Prostate gland (tissue), 2 donors: ENCODE measurements around the gene ATP2C2. TPM values are rescaled to one million over a fixed set of nuclear protein-coding genes. Genes with fewer than 3 reads are reported as not detected.
A peak's percentile ranks its signal among the peaks of the same experiment; 100 is the strongest.

Source experiments
- DNase-seq: peaks from one replicate; pipeline ENCODE4 v3.0.0-alpha.2; 2019; ENCODE audit warnings: low spot score
- H3K27ac ChIP-seq, 2 donors: fragments of 200-600 bp; sonication (generic); 2 replicates each; pipeline ENCODE4 v1.5.1; 2017 to 2019
- H3K27me3 ChIP-seq: fragments of 200-600 bp; sonication (generic); replicated peaks from 2 replicates; pipeline ENCODE4 v1.5.1; 2019; ENCODE audit not compliant: insufficient read depth
- H3K36me3 ChIP-seq, 2 donors: fragments of 200-600 bp; sonication (generic); 1 replicate in 1 of 2; 2 replicates in 1 of 2; pipeline versions ENCODE4 v1.5.1 to v1.8.1; 2017 to 2019
- H3K4me1 ChIP-seq: fragments of 200-600 bp; sonication (generic); replicated peaks from 2 replicates; pipeline ENCODE4 v1.5.1; 2019
- H3K4me3 ChIP-seq, 2 donors: fragments of 200-600 bp; sonication (generic); 2 replicates each; pipeline ENCODE4 v1.5.1; 2017 to 2019
- H3K9me3 ChIP-seq: fragments of 200-600 bp; sonication (generic); 2 replicates; pipeline ENCODE4 v1.5.1; 2017
- CTCF ChIP-seq, 4 experiments: fragments of 200-600 bp in 2 of 4; fragments of 450-650 bp in 2 of 4; sonication (generic) in 2 of 4; IDR thresholded peaks; 1 replicate in 3 of 4; 2 replicates in 1 of 4; pipeline ENCODE4 v1.5.1; 2016 to 2019; ENCODE audit warnings: antibody characterized with exemption in 4 of 4, mild to moderate bottlenecking in 2 of 4, moderate library complexity in 2 of 4
- POLR2A ChIP-seq: fragments of 450-650 bp; IDR thresholded peaks from one replicate; pipeline ENCODE4 v1.6.1; 2016; ENCODE audit warnings: antibody characterized with exemption, mild to moderate bottlenecking
- POLR2AphosphoS5 ChIP-seq: sonication (generic); formaldehyde crosslinking; IDR thresholded peaks from one replicate; pipeline ENCODE4 v1.6.1; 2017; ENCODE audit warnings: antibody characterized with exemption
- WGBS: methylation state at CpG from one replicate; pipeline ENCODE4 v1.1.5; 2018; 5-methylcytosine and 5-hydroxymethylcytosine counted together
- intact Hi-C: fragments of 100-400 bp; cut with DNase I; formaldehyde crosslinking; loops from one replicate; pipeline ENCODE4 v1.14.2; 2022
- total RNA-seq, 2 donors: library from RNA; depleted of rRNA; stranded (reverse); fragments of >200 nt; gene quantifications; one replicate each; pipeline ENCODE4 v1.1.0, GENCODE V29; 2016

ATP2C2 gene
- total RNA-seq, 2 donors from 2014 or later: 43.7 to 56.1 TPM

- no peak for DNase-seq
- no peak overlapping the region for H3K4me3 ChIP-seq
- H3K27me3 ChIP-seq: no peaks in the 10 kb centered on the region
- H3K9me3 ChIP-seq: no peaks in the 10 kb centered on the region
- 68% methylated on average over 33 of the region's 33 CpGs for whole genome bisulfite sequencing
- intact Hi-C loops: loop anchor here (2.0 to 10.0 kb wide), 3 partner anchors 205 to 517 kb away; partner anchors contain the start of gene NECAB2
- TF ChIP-seq POLR2AphosphoS5: no peak
- no peak for TF ChIP-seq CTCF (IDR thresholded peaks at IDR 0.05)
- no peak overlapping the region for H3K27ac ChIP-seq
- no peaks in the 10 kb centered on the region for H3K4me1 ChIP-seq
- no peaks in the 10 kb centered on the region for H3K36me3 ChIP-seq
These were observed 113.9 kb downstream of the ATP2C2 start for GRCh38 chr16:84482001-84482891.

GRCh38 chr16:84482951-84483881 is 114.9 kb downstream of the ATP2C2 start:
- intact Hi-C loops: loop anchor here (2.0 to 10.0 kb wide), 3 partner anchors 206 to 518 kb away; partner anchors contain the start of gene NECAB2
- DNase-seq: no peak
- 95% methylated on average over 25 of the region's 25 CpGs for WGBS
- H3K36me3 ChIP-seq: no peaks in the 10 kb centered on the region
- H3K9me3 ChIP-seq: no peaks in the 10 kb centered on the region
- H3K4me3 ChIP-seq: no peak overlapping the region
- H3K27me3 ChIP-seq: no peaks in the 10 kb centered on the region
- H3K4me1 ChIP-seq: no peaks in the 10 kb centered on the region
- TF ChIP-seq POLR2A (no peak), CTCF (IDR thresholded peaks at IDR 0.05) (no peak), POLR2AphosphoS5 (no peak)
- no peak overlapping the region for H3K27ac ChIP-seq

- Histone ChIP-seq H3K4me1 (no peaks in the 10 kb centered on the region), H3K9me3 (no peaks in the 10 kb centered on the region), H3K36me3 (no peaks in the 10 kb centered on the region), H3K4me3 (no peak overlapping the region), H3K27ac (no peak overlapping the region), H3K27me3 (no peaks in the 10 kb centered on the region)
- 86% methylated on average over 18 of the region's 19 CpGs for WGBS
- TF ChIP-seq POLR2A (no peak), CTCF (IDR thresholded peaks at IDR 0.05) (no peak), POLR2AphosphoS5 (no peak)
- no peak for DNase-seq
- intact Hi-C loops: loop anchor here (2.0 to 10.0 kb wide), 3 partner anchors 207 to 519 kb away; partner anchors contain the start of gene NECAB2
These were observed 115.7 kb downstream of the ATP2C2 start for GRCh38 chr16:84483882-84484565.

- TF ChIP-seq POLR2AphosphoS5 (peak; percentile 49), POLR2A (no peak), CTCF (IDR thresholded peaks at IDR 0.05) (peak; percentile 64 to 95 (median 82))
- 46% methylated on average over 15 of the region's 15 CpGs for WGBS
- Histone ChIP-seq H3K27me3 (no peaks in the 10 kb centered on the region), H3K36me3 (no peaks in the 10 kb centered on the region), H3K4me1 (no peaks in the 10 kb centered on the region), H3K4me3 (no peak overlapping the region), H3K27ac (no peak overlapping the region), H3K9me3 (no peaks in the 10 kb centered on the region)
- intact Hi-C loops: loop anchor here (5.0 to 10.0 kb wide), 3 partner anchors 297 to 520 kb away; partner anchors contain the start of genes NECAB2 and TAF1C
- peak; percentile 65 for DNase-seq
These were observed 116.4 kb downstream of the ATP2C2 start for GRCh38 chr16:84484579-84485254.
